GM18508 (cell line): Measurements from ENCODE around the gene ZFAND5.

Source experiments
- ATAC-seq: cut with Tn5 transposase; IDR thresholded peaks from one replicate; pipeline ENCODE4 v1.9.1; 2021; ENCODE audit warnings: moderate number of reproducible peaks; ENCODE audit not compliant: insufficient read depth, unreplicated experiment

The ZFAND5 gene

DNA sequence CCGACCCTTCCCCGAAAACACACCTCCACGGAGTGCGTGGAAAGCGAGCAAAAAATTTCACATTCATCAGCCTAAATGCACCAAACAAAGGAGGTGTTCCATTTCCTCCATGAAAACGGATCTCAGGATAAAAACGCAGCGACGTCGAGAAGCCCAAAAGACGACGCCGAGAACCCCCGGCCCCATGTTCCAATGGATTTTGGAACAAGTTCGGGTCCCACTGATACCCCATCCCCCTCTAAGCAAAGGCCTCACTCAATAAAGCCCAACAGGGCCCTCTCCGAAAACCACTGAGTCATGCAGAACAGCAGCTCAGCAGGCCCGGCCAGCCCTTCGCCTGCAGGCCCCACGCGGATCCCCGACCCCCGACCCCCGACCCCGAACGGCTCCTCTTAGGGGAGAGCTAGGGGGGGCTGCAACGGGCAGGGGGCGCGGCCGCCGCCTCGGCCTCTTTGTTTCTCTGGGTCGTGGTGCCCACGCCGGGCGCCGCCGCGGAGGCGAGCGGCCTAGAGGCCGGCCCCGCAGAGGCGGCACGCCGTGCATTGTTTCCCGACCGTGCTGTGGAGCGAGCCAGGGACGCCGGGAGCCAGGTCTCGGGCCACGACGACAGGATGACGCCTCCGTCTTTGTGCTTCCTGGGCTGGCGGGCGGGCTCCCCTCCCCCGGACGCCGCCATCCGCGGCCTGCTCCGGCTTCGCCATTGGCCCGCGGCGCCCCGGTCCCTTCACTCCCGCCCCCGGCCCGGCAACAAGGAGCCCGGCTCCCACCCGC is 915 bp downstream of the ZFAND5 start:
- ATAC-seq, result peak; percentile 2

GRCh38 chr9:72363236-72363635 is 1.8 kb downstream of the ZFAND5 start:
- no peak for ATAC-seq

- ATAC-seq, result no peak
Measured at GRCh38 chr9:72362680-72363139, 2.3 kb downstream of the ZFAND5 start.

- no peak for ATAC-seq
Measured at GRCh38 chr9:72362118-72362531, 2.9 kb downstream of the ZFAND5 start.

- no peak for ATAC-seq
Measured at GRCh38 chr9:72361217-72361616, 3.8 kb downstream of the ZFAND5 start.

GRCh38 chr9:72360324-72360723 is 4.7 kb downstream of the ZFAND5 start:
- no peak for ATAC-seq

- ATAC-seq, result no peak
Measured at GRCh38 chr9:72356041-72356582, 8.9 kb downstream of the ZFAND5 start.

DNA sequence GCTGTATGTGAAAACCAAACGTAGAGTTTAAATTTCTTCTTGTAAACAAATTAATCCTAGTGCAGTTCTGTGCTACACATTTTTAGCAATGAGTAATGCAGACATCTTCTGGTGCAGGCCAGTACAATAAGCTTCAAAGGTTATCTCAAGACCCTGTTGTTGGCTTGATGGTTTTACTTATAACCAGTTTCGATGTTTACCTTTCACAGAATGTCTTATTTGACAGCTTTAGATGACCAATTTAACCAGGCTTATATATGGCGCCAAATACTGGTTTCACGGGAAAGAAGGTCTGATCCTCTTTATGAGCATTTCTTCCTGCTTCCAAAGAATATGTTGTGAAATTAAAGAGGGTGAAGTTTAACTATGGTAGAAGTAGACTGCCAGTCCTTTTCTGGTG is 9.9 kb downstream of the ZFAND5 start:
- no peak for ATAC-seq

- no peak for ATAC-seq
Measured at GRCh38 chr9:72354704-72355103, 10.3 kb downstream of the ZFAND5 start.

DNA sequence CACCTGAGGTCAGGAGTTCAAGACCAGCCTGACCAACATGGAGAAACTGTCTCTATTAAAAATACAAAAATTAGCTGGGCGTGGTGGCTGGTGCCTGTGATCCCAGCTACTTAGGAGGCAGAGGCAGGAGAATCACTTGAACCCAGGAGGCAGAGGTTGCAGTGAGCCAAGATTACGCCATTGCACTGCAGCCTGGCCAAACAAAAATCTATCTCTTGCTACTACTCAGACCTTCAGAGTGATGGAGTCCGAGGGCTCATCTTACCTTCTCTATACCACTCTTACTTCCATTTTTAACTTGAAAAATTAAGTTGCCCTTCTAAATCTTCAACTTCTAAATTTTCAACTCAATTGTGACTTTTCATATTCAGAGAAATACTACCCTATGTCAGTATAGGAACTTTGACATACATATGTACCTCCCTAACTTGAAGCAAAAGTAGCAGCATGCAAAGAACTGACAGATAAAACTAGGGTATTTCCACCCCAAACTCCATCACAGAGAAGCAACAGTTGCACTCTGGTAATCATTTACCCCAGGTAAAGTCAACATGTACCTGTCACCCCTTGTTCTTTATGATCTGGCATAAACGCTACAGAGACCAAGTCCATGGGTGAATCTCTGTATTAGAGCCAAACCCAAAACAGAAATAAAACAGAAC is 11.4 kb downstream of the ZFAND5 start:
- ATAC-seq, result no peak

GRCh38 chr9:72352911-72353388 is 12.1 kb downstream of the ZFAND5 start:
- ATAC-seq, result no peak

GRCh38 chr9:72351538-72352453 is 13.2 kb downstream of the ZFAND5 start:
- no peak for ATAC-seq

DNA sequence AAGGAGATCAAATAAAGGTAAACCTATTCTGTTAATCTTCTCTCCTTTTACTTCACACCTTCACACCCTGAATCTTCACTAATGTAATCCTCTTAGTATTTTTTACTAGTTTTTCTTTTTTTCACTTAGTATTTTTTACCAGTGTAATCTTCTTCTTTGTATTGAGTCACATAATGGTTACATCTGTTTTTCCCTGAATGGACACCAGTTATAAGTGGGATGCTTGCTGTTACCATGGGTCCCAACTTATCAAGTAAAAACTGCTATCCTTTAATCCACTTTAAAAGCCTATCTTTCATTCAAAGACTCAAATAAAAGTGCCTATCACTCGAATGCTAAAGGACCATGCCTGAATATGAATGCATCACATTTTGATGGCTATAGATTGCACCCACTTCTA is 15.1 kb downstream of the ZFAND5 start:
- no peak for ATAC-seq

GRCh38 chr9:72349240-72349639 is 15.8 kb downstream of the ZFAND5 start:
- no peak for ATAC-seq

DNA sequence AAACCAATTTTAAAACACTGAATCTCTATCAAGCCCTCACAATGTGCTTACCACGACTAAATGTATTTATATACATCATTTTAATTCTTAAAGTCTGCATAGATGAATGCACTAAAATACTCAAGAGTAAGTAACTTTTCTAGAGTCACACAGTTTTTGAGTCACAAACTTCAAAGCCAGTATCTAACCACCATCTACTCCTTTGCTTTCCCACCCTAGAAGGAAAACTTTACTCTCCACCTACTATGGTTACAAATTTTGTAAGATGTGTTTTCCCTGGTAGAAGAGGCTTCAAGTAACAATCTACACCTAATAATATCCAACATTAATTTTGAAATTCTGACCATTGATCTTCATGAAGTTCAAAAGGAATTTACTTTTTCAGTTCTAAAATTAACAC is 18.7 kb downstream of the ZFAND5 start:
- ATAC-seq, result no peak

- ATAC-seq, result no peak
Measured at GRCh38 chr9:72338631-72339030, 26.4 kb downstream of the ZFAND5 start.

- ATAC-seq, result no peak
Measured at GRCh38 chr9:72337286-72337685, 27.7 kb downstream of the ZFAND5 start.

- no peak for ATAC-seq
Measured at GRCh38 chr9:72334658-72335337, 30.2 kb downstream of the ZFAND5 start.

GRCh38 chr9:72333709-72334108 is 31.3 kb downstream of the ZFAND5 start:
- no peak for ATAC-seq

- no peak for ATAC-seq
Measured at GRCh38 chr9:72333197-72333596, 31.8 kb downstream of the ZFAND5 start.
